ENCODE results near the gene GCNT2.
"Not testable (repeated sequence)": the region's sequence is repeated elsewhere in the genome, so short reads cannot be mapped to it uniquely, and the experiment has no call there.

The GCNT2 gene

GRCh38 chr6:10511477-10511876 is 9.7 kb upstream of the GCNT2 start:
- in situ Hi-C loops (cut with MboI; ENCODE audit: low sequenced_read_pairs, unreplicated experiment), result loop anchor here (10.0 kb wide), 1 partner anchor 193 kb away; no protein-coding TSS in a partner anchor
- DNase-seq (ENCODE audit: low spot score), result no peak
- no peak for TF ChIP-seq CTCF (IDR thresholded peaks at IDR 0.05; ENCODE audit: borderline replicate concordance, control extremely low read depth, extremely low read depth, insufficient read depth, missing control alignments)

GRCh38 chr6:10513544-10513943 is 7.6 kb upstream of the GCNT2 start:
- no peak for TF ChIP-seq CTCF (IDR thresholded peaks at IDR 0.05; ENCODE audit: borderline replicate concordance, control extremely low read depth, extremely low read depth, insufficient read depth, missing control alignments)
- in situ Hi-C loops (cut with MboI; ENCODE audit: low sequenced_read_pairs, unreplicated experiment), result loop anchor here (10.0 kb wide), 1 partner anchor 191 kb away; no protein-coding TSS in a partner anchor
- DNase-seq (ENCODE audit: low spot score), result no peak

GRCh38 chr6:10514049-10514780 is 6.9 kb upstream of the GCNT2 start:
- in situ Hi-C loops (cut with MboI; ENCODE audit: low sequenced_read_pairs, unreplicated experiment), result loop anchor here (10.0 kb wide), 1 partner anchor 191 kb away; no protein-coding TSS in a partner anchor
- no peak for TF ChIP-seq CTCF (IDR thresholded peaks at IDR 0.05; ENCODE audit: borderline replicate concordance, control extremely low read depth, extremely low read depth, insufficient read depth, missing control alignments)
- no peak for DNase-seq (ENCODE audit: low spot score)

- TF ChIP-seq CTCF (IDR thresholded peaks at IDR 0.05; ENCODE audit: borderline replicate concordance, control extremely low read depth, extremely low read depth, insufficient read depth, missing control alignments), result no peak
- DNase-seq (ENCODE audit: low spot score), result no peak
- in situ Hi-C loops (cut with MboI; ENCODE audit: low sequenced_read_pairs, unreplicated experiment), result loop anchor here (10.0 kb wide), 1 partner anchor 188 kb away; no protein-coding TSS in a partner anchor
Measured at GRCh38 chr6:10516953-10517352, 4.2 kb upstream of the GCNT2 start.

GRCh38 chr6:10518557-10519407 is 2.4 kb upstream of the GCNT2 start:
- in situ Hi-C loops (cut with MboI; ENCODE audit: low sequenced_read_pairs, unreplicated experiment), result loop anchor here (10.0 kb wide), 1 partner anchor 186 kb away; no protein-coding TSS in a partner anchor
- no peak for TF ChIP-seq CTCF (IDR thresholded peaks at IDR 0.05; ENCODE audit: borderline replicate concordance, control extremely low read depth, extremely low read depth, insufficient read depth, missing control alignments)
- DNase-seq (ENCODE audit: low spot score), result no peak

- in situ Hi-C loops (cut with MboI; ENCODE audit: low sequenced_read_pairs, unreplicated experiment), result loop anchor here (10.0 kb wide), 1 partner anchor 185 kb away; no protein-coding TSS in a partner anchor
- DNase-seq (ENCODE audit: low spot score), result not testable (repeated sequence)
Measured at GRCh38 chr6:10519408-10519697, 1.8 kb upstream of the GCNT2 start.

GRCh38 chr6:10520468-10520867 is 683 bp upstream of the GCNT2 start:
- TF ChIP-seq CTCF (IDR thresholded peaks at IDR 0.05; ENCODE audit: borderline replicate concordance, control extremely low read depth, extremely low read depth, insufficient read depth, missing control alignments), result no peak
- DNase-seq (ENCODE audit: low spot score), result no peak
- in situ Hi-C loops (cut with MboI; ENCODE audit: low sequenced_read_pairs, unreplicated experiment), result no loop called here
